IPS-NIHi7 (cell line): ENCODE measurements around the gene PAK4.

Source experiments
- DNase-seq: peaks from one replicate; pipeline ENCODE4 v3.0.0; 2012; ENCODE audit warnings: mixed read lengths; ENCODE audit errors: extremely low spot score

The PAK4 gene

DNA sequence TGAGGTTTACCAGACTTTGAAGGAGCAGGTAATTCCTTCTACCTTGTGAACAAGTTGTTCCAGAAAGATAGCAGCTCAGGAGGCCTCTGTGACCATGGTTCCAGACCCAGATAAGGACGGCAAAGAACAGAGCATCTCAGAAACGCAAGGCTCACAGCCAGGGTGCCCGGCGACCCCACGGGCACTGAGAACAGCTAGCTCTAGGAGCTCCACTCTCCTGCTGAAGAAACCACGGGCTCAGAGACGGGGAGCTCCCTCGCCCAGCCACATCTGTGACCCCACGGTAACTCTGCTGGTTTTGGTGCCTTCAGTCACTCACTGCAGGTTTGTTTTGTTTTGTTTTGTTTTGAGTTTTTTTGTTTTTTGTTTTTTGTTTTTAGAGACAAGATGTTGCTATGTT, 55.2 kb downstream of the PAK4 start:
- no peak for DNase-seq

DNA sequence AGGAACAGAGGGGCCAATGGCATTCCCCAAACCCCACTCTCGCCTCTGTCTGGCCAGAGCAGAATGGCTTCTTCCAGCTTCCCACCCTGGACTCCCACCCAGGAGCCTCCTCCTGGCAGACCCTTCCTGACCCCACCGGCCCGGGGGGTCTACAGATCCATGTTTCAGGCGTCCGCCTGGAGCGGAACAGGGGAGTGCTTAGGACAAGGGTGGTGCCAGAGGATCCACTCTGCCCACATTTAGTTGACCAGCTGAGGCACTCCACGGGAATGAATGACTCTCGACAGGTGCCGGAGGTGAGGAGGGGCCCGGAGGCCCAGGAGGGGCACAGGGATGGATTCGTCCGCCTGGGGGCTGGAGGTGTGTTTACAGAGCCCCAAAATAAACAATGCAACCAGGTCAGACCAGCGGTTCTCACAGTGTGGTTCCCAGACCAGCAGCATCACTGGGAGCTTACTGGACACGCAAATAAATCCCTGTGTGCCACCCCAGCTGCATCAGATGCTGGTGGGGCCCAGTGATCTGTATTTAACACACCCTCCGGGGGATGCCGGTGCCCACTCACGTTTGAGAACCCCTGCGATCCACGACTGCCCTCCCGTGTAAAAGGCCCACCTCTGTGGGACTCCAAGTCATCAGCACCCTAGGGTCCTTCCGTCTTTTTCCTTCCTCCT, 56.1 kb downstream of the PAK4 start:
- no peak for DNase-seq

DNA sequence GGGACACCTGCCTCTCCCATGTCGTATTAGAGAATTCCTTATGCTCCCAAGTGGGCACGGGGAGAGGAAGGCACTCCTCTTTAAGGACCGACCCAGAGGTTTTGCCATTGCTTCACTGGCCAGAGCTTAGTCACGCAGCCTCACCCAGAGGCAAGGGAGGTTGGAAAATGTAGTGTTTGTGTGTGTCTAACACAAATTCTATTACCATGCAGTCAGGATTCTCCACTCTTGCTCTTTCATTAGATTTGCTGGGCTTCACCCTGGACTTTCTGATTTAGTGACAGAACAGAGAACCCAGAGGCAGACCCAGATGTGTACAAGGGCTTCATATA, 56.6 kb downstream of the PAK4 start:
- DNase-seq = no peak

DNA sequence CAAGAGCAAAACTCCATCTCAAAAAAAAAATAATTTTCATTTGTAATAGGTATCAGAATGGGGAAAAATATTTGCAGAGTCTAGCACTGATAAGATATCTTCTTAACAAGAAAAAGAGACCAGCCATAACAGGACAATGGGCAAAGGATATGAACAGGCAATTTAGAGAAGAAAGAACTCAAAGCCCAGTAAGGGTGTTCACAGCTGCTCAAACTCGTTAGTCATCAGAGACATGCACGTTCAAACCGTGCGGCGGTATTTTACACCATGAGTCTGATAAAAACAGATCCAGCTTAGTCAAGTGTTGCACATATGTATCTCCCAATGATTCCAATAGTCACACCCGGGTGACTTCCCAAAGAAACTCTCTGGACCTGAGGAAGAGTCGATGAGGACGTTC, 57.5 kb downstream of the PAK4 start:
- no peak for DNase-seq

DNA sequence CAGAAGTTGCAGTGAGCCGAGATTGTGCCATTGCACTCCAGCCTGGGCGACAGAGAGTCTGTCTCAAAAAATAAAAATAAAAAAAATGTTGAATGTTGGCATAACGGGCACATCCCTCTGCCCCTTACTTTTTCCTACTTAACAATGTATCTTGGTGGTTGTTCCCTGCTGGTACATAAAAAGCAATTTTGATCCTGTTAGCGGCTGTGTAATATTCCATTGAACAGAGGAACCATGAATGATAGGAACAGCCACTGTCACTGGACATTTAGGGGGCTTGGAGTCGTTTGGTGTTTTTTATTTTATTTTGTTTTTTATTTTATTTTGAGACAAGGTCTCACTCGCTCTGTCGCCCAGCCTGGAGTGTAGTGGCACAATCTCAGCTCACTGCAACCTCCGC, 60.8 kb downstream of the PAK4 start:
- DNase-seq = no peak

DNA sequence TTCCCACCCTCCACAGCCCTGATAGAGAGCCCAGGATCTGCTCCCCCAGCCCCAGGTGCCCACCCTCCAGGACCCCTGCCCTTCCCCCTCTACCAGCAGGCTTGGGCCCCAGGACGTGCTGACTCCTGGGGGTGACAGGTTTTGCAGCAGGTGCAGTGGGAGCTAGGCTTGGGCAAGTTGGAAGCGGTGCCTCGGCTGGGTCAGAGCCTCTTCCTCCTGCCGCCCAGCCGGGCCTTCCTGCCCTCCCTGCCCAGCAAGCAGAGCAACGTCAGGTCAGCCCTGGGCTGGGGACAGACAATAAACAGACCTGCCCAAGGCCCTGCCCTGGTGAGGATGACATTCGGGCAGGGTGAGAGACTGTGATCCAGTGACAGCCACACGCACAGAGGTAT, 62.0 kb downstream of the PAK4 start:
- DNase-seq = no peak

DNA sequence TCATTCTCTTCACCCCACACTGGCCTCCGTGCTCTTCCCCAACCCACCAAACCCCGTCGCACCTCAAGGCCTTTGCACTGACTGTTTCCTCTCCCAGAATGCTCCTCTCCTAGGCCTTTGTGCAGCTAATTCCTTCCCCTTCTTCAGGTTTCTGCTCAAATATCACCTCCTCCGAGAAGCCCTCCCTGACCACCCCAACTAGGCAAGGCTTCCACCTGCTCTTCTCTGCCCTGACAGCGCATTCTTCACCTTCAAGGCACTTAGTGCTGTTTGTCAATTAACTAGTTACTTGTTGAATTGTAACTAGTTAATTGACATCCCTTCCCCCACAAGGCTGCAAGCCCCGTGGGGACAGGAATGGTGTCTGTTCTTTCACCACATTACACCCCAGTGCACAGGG, 63.4 kb downstream of the PAK4 start:
- DNase-seq = no peak

DNA sequence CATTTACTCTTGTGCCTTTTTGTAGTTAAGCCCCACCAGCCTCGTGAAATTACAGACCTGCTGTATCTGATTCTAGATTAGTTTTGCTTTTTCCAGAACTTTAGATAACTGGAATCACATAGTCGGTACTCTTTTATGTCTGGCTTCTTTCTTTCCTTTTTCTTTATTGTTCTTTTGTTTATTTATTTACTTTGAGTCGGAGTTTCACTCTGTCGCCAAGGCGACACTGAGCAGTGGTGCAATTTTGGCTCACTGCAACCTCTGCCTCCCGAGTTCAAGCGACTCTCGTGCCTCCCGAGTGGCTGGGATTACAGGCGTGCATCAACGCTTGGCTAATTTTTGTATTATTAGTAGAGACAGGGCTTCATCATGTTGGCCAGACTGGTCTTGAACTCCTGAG, 65.2 kb downstream of the PAK4 start:
- DNase-seq = no peak

DNA sequence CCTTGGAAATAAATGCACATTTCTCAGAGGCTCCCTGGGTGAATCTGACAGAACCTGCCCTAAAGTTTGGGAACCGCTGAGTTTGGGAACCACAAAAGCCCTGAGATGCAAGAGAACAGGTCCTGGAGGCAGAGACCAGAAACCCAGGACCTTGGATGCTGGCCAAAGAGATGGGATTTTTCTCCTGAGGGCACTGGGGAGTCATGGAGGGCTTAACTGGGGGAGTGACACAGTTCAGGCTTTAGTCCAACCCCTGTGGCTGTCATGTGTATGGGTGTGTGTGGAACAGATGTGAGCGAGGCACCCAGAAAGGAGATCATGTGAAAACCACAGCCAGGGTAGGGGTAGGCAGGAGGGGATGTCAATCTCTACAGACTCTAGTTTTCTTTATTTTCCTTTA, 67.3 kb downstream of the PAK4 start:
- DNase-seq = no peak

DNA sequence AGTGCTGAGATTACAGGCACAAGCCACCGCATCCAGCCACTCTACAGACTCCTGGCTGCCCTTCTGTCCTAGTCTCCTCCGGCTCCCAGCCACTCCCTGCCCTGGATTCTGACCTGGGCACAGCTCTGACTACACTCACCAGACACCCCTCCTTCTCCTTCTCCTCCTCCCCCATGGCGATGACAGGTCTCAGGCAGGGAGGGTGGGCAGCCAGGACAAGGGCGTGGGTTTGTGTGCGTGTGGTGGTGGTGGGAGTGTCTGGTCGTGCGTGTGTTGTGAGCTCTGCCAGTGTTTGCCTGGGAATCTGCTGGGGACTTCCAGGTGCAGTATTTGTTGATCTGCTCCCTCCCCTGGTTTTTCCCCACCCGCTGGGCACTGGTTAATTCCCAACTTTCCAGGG, 68.2 kb downstream of the PAK4 start:
- no peak for DNase-seq

DNA sequence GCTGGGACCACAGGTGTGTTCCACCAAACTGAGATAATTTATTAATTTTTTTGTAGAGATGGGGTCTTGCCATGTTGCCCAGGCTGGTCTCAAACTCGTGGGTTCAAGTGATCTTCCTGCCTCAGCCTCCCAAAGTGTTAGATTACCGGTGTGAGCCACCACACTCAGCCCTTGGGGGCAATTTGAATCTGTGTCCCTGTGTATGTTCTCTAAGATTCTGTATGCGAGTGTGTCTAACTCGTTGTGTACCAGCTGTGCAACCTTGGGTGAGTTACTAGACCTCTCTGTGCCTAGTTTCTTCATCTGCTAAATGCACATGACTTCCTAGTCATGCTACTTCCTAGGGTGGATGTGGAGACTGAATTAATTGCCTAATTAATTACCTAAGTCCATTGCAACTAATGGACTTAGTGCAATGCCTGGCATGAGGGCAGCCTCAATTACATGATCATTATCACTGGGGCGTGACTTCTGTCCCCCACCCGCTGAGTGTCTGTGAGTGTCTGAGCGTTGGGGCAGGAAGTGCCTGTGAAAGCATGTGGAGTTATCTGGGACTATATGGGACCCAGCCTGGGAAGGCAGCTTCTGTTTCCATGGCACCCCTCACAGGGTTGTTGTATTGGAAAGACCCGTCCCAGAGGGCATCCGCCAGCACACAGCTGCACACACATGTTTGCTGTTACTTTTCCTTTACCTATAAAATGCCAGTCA, 69.4 kb downstream of the PAK4 start:
- DNase-seq = no peak

DNA sequence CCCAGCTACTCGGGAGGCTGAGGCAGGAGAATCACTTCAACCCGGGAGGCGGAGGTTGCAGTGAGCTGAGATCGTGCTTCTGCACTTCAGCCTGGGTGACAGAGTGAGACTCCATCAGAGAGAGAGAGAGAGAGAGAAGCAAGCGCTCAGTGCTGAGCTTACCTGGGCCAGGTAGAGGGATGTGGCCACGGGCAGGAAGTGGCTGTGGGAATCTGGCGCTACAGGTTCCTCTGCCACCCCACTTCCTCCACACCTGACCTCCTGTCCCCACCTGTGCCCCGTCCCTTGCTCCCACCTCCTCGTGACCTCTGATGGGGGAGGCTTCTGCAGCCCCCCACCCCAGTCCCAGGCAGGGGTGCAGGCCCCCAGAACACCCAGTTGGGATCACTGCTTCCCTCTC, 70.2 kb downstream of the PAK4 start:
- no peak for DNase-seq

DNA sequence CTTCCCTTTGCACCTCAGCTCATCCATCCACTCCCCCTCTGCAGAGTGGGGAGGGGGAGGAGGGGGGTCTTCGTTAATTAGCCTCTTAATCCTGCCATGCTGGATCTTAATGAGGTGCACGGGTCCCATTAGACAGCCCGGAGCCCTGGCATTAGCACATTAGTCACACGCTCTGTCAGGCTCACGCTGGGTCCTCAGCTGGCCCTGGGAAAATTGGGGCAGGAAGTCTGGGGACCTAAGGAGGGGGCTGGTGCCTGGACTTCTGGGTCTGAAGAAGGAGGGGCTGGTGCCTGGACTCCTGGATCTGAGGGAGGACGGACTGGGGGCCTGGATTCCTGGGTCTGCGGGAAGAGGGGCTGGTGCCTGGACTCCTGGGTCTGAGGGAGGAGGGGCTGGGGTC, 70.7 kb downstream of the PAK4 start:
- no peak for DNase-seq

DNA sequence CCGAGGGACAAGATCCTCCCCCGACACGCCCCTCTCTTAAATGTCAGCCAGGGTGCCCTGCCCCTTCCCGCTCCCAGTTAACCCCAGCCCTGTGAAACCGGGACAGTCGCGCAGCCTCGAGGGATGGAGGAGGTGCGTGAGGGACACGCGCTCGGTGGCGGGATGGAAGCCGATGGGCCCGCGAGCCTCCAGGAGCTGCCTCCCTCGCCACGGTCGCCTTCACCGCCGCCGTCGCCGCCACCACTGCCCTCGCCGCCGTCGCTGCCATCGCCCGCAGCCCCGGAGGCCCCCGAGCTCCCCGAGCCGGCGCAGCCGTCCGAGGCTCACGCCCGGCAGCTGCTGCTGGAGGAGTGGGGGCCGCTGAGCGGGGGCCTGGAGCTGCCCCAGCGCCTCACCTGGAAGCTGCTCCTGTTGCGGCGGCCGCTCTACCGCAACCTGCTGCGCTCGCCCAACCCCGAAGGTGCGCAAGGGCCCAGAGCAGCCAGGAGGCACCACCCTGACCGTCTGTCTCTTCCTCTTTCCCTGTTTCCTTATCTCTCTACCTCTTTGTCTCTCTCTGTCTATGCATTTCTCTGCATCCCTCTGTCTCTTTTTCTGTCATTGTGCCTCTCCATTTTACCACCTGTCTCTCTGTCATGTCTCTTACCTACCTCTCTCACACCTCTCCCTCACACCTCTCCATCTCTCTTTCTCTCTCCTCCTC, 71.4 kb downstream of the PAK4 start, which contains the start of gene NCCRP1:
NCCRP1 (plus strand) TSS at position 105 of the 703 bp plus-strand sequence; CDS start at position 124, 19 bp downstream.
- peak; percentile 50 for DNase-seq

DNA sequence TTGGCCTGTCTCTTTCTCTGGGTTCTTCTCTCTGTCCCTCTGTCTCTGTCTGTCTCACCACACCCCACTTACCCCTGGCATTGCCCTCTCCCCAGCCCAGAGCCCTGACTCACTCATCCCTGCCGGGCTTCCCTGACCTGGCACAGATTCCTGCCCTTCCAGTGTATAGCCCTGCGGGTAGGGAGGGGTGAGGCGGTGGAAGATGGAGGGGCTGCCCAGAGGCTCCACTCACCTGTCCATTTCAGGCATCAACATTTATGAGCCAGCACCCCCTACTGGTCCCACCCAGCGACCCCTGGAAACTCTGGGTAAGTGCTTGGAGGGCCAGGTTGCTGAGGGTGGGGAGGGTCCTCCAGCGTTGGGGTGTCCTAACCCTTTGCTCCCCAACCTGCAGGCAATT, 72.2 kb downstream of the PAK4 start:
- DNase-seq = no peak

DNA sequence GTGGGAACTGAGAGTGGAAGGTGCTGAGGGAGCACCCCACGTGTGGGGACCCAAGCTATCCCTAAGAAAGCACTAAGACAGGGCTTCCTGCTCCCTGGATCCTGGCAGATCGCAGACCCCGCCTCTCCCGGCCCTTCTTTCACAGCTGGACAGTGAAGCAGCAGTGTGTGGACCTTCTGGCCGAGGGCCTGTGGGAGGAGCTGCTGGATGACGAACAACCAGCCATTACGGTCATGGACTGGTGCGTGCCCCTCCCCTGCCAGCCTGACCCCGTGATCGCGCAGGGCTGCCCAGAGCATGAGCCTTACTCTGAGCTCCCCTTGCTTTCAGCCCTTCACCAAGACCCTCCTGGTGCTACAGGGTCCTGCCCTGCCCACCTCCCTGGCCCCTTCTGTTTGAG, 73.4 kb downstream of the PAK4 start:
- no peak for DNase-seq

DNA sequence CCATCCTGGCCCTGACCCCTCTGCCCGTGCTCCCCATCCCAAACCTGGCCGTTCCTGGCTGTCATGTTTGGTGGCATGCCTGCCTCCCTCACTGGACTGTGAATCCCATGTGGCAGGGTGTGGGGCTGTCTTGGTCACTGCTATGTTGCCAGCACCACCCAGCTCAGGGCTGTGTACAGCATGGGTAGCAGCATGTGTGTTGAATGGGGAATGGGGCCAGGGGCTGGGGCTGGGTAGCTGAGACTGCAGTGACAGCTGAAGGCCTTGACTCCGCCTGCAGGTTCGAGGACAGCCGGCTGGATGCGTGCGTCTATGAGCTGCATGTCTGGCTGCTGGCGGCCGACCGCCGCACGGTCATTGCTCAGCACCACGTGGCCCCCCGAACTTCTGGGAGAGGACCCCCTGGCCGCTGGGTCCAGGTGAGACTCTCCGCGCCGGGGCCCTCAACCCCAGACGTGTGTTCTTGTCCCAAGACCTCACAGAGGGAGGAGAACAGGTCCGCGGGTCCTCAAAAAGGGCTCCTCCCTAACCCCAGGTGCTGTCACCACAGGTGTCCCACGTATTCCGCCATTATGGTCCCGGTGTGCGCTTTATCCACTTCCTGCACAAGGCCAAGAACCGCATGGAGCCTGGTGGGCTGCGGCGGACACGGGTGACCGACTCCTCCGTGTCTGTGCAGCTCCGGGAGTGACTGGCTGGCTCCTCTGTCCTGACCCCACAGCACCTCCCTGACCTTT, 74.6 kb downstream of the PAK4 start:
- DNase-seq = no peak

DNA sequence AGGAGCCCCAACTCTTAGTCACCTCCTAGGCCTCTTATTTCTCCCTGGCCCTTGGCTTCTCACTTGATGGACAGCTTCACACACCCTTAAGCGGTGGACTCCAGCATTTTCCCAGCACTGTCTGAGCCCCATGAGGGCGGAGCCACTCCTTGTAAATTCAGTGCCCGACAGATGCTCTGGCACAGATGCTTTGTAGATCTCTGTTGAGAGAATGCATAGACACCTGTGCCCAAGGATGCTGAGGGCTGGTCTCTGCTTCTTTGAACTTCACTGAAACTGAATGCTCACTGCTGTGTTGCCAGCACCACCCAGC, 75.2 kb downstream of the PAK4 start:
- DNase-seq = no peak

DNA sequence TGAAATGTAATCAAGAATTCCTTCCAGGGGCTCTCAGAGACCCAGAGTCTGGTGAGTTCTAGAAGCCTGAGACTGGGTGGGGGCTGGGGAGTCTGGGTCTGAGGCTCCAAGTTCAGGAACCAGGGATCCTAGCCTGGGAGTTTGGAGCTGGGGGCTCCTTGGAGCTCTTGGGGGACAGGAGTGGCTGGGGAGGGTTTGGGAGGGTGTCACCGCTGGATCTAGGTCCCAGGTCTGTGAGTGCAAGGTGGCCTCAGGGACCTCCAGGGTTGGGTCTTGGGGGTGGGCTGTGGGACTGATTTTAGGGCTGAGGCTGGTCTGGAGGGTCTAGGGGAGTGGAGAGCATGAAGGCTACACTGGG, 77.4 kb downstream of the PAK4 start:
- DNase-seq = no peak

DNA sequence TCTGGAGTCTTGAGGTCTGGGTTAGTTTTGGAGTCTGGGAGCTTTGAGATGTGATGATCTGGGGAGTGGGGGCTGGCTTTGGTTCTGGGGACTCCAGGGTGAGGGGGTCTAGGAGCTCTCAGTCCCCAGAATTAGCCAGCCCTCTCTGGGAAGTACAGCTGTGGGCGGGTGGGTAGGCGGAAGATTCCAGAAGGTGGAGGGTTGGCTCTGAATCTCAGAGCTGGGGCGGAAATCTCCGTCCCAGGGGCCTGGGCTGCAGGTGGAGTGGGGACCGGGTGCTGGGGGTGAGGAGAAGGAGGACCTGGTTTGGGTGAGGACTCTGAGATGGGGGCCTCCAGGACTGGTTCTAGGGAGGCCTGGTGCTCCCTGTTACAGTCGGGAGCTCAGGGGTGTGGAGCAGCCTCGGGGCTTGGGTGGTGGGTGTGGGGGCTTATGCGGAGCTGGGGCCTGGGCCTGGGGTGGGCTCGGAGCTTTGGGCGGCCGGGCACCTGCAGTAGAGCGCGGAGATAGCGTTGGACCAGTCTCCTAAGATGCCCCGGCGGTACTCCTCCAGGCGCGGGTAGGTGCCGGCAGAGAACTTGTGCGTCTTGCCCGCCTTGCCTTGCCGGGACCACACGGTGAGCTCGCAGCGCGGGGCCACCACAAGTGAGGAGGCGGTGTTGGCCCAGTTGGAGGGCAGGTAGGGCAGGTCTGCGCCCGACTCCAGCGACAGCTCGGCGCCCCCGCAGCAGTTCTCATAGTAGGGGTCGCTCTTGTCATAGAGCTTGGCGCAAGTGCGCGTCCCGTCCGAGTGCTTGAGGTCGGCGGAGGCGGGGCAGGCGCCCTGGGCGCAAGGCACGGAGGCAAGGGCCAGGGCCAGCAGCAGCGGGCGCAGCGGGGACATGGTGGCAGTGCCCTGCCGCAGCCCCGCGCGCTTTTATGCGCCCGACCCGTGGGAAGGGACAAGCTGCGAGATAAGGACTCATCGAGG, 78.1 kb downstream of the PAK4 start, which contains the start of gene SYCN:
SYCN (minus strand) TSS at position 892 of the 970 bp plus-strand sequence; CDS start at position 883, 9 bp downstream.
- no peak for DNase-seq

DNA sequence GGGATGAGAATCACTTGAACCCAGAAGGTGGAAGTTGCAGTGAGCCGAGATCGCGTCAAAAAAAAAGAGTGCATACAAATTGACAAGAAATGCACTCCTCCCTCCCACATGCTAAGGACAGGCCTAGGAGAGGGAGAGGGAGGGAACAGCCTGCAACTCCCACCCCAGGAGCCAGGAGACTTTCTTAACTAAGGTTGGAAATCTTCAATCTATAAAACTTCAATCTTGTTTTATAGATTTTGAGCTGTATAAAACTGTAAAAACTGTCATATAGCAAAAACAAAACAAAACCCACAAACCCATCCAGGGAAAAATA, 79.8 kb downstream of the PAK4 start:
- DNase-seq = no peak

DNA sequence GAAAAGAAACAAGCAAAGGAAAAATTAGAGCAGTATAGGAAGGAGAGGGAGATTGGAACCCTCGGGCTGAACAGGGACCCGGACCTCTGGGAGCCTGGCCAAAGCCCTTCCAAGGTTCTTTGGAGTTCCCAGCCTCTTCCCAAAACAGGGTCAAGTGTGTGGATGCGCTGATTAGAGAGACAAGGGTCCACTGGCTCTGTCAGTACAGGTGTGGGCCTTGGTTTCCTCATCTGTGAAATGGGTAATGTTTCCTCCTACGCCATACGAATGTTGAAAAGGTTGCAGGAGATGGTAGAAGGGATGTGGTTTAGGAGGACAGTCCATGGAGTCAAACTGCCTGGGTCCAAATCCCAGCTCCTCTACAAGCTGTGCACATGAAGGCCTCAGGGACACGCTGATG, 80.5 kb downstream of the PAK4 start:
- no peak for DNase-seq
